Muscle of arm (tissue), 12 donors: ENCODE data around the gene HUWE1. TPM values are rescaled to one million over a fixed set of nuclear protein-coding genes. Genes with fewer than 3 reads are reported as not detected.

Experiments
- DNase-seq: peaks from one replicate; pipeline ENCODE4 v3.0.0-alpha.2; 2013
- polyA plus RNA-seq, 12 donors: library from polyadenylated mRNA; unstranded; fragments of 120-200 nt; gene quantifications; one replicate each; pipeline ENCODE4 v1.2.1, GENCODE V29; 2013; ENCODE audit not compliant: insufficient read length in 12 of 12

Gene HUWE1
- polyA plus RNA-seq, 12 donors, result 72.2 to 314 (median 85.4) TPM

- DNase-seq, result no peak
These were observed 64.1 kb downstream of the HUWE1 start for GRCh38 chrX:53622431-53622830.

GRCh38 chrX:53621418-53621986 lies 65.0 kb downstream of the HUWE1 start:
- DNase-seq, result no peak

- DNase-seq, result no peak
These were observed 69.6 kb downstream of the HUWE1 start for GRCh38 chrX:53616946-53617345.

- no peak for DNase-seq
These were observed 80.1 kb downstream of the HUWE1 start for GRCh38 chrX:53606456-53606855.

- no peak for DNase-seq
These were observed 81.5 kb downstream of the HUWE1 start for GRCh38 chrX:53605004-53605403.

GRCh38 chrX:53599781-53600396 lies 86.6 kb downstream of the HUWE1 start:
- DNase-seq, result no peak

GRCh38 chrX:53598169-53598568 lies 88.3 kb downstream of the HUWE1 start:
- no peak for DNase-seq

GRCh38 chrX:53595266-53595810 lies 91.2 kb downstream of the HUWE1 start:
- DNase-seq, result no peak

- DNase-seq, result no peak
These were observed 92.2 kb downstream of the HUWE1 start for GRCh38 chrX:53594354-53594753.

GRCh38 chrX:53587795-53588420 lies 98.6 kb downstream of the HUWE1 start:
- no peak for DNase-seq

GRCh38 chrX:53584891-53585290 lies 101.6 kb downstream of the HUWE1 start:
- no peak for DNase-seq

- DNase-seq, result no peak
These were observed 102.9 kb downstream of the HUWE1 start for GRCh38 chrX:53583571-53583970.

GRCh38 chrX:53580742-53581504 lies 105.6 kb downstream of the HUWE1 start:
- DNase-seq, result no peak

- DNase-seq, result no peak
These were observed 115.0 kb downstream of the HUWE1 start for GRCh38 chrX:53571494-53571893.

- DNase-seq, result no peak
These were observed 123.2 kb downstream of the HUWE1 start for GRCh38 chrX:53563324-53563723.

GRCh38 chrX:53561912-53562311 lies 124.6 kb downstream of the HUWE1 start:
- DNase-seq, result no peak

GRCh38 chrX:53558646-53559045 lies 127.9 kb downstream of the HUWE1 start:
- DNase-seq, result no peak

- DNase-seq, result no peak
These were observed 129.7 kb downstream of the HUWE1 start for GRCh38 chrX:53556868-53557267.

GRCh38 chrX:53550756-53551463 lies 135.6 kb downstream of the HUWE1 start:
- DNase-seq, result no peak

GRCh38 chrX:53547668-53548067 lies 138.9 kb downstream of the HUWE1 start:
- DNase-seq, result no peak

GRCh38 chrX:53544936-53545335 lies 141.6 kb downstream of the HUWE1 start:
- DNase-seq, result no peak

GRCh38 chrX:53538781-53539180 lies 147.7 kb downstream of the HUWE1 start:
- DNase-seq, result no peak
